ES-I3 (cell line): ENCODE data around the gene PCDHGC5.

Experiments used
- H3K36me3 ChIP-seq: 2 replicates; pipeline ENCODE4 v1.6.1; 2013; ENCODE audit warnings: mild to moderate bottlenecking, low read length, control low read depth, moderate library complexity; ENCODE audit not compliant: insufficient read depth
- H3K4me1 ChIP-seq: 2 replicates; pipeline ENCODE4 v1.6.1; 2013; ENCODE audit warnings: mild to moderate bottlenecking, control low read depth, low read length; ENCODE audit not compliant: insufficient read depth
- H3K9ac ChIP-seq: 2 replicates; pipeline ENCODE4 v1.6.1; 2013; ENCODE audit warnings: low read depth, mild to moderate bottlenecking, low read length, moderate library complexity
- H3K9me3 ChIP-seq: 2 replicates; pipeline ENCODE4 v1.6.1; 2013; ENCODE audit warnings: mild to moderate bottlenecking, low read length, moderate library complexity; ENCODE audit not compliant: control insufficient read depth, insufficient read depth

PCDHGC5 gene

GRCh38 chr5:141484641-141485311 lies 4.1 kb upstream of the PCDHGC5 start, which contains the start of gene PCDHGC4:
Gene PCDHGC4 (plus strand): TSS chr5:141485030. CDS start chr5:141485174, 144 bp downstream.
- Histone ChIP-seq H3K36me3 (no peaks in the 10 kb centered on the region), H3K9ac (peak within 1 kb of the TSS; percentile 70), H3K9me3 (no peaks in the 10 kb centered on the region), H3K4me1 (peaks cover 25% of the 10 kb centered on the region)

GRCh38 chr5:141485321-141486055 lies 3.4 kb upstream of the PCDHGC5 start:
- H3K9ac ChIP-seq, result peak overlapping the region; percentile 70
- no peaks in the 10 kb centered on the region for H3K36me3 ChIP-seq
- peaks cover 25% of the 10 kb centered on the region for H3K4me1 ChIP-seq
- no peaks in the 10 kb centered on the region for H3K9me3 ChIP-seq

GRCh38 chr5:141486091-141486490 lies 2.8 kb upstream of the PCDHGC5 start:
- Histone ChIP-seq H3K9ac (0 out of 2 replicates have a peak overlapping the region, but pooled peaks have one; percentile 70), H3K4me1 (peaks cover 25% of the 10 kb centered on the region), H3K36me3 (no peaks in the 10 kb centered on the region), H3K9me3 (no peaks in the 10 kb centered on the region)

GRCh38 chr5:141487131-141487530 lies 1.8 kb upstream of the PCDHGC5 start:
- Histone ChIP-seq H3K9me3 (no peaks in the 10 kb centered on the region), H3K4me1 (peaks cover 25% of the 10 kb centered on the region), H3K36me3 (no peaks in the 10 kb centered on the region), H3K9ac (no peak overlapping the region)

- Histone ChIP-seq H3K9ac (no peak overlapping the region), H3K9me3 (no peaks in the 10 kb centered on the region), H3K36me3 (no peaks in the 10 kb centered on the region), H3K4me1 (peaks cover 23% of the 10 kb centered on the region)
Measured at GRCh38 chr5:141489841-141490240, 960 bp downstream of the PCDHGC5 start.

- Histone ChIP-seq H3K36me3 (no peaks in the 10 kb centered on the region), H3K4me1 (peaks cover 23% of the 10 kb centered on the region)
Measured at GRCh38 chr5:141490271-141490670, 1.4 kb downstream of the PCDHGC5 start.

GRCh38 chr5:141490771-141491170 lies 1.9 kb downstream of the PCDHGC5 start:
- no peaks in the 10 kb centered on the region for H3K36me3 ChIP-seq
- peaks cover 27% of the 10 kb centered on the region for H3K4me1 ChIP-seq
- H3K9me3 ChIP-seq, result no peaks in the 10 kb centered on the region
- H3K9ac ChIP-seq, result no peak overlapping the region

More at GRCh38 chr5:141490271-141490670, 1.4 kb downstream of the PCDHGC5 start:
- H3K9me3 ChIP-seq, result no peaks in the 10 kb centered on the region
- H3K9ac ChIP-seq, result no peak overlapping the region

- Histone ChIP-seq H3K9me3 (no peaks in the 10 kb centered on the region), H3K4me1 (peaks cover 31% of the 10 kb centered on the region), H3K36me3 (no peaks in the 10 kb centered on the region), H3K9ac (no peak overlapping the region)
Measured at GRCh38 chr5:141491323-141492167, 2.7 kb downstream of the PCDHGC5 start.

GRCh38 chr5:141492168-141492885 lies 3.4 kb downstream of the PCDHGC5 start:
- Histone ChIP-seq H3K9ac (no peak overlapping the region), H3K4me1 (peaks cover 31% of the 10 kb centered on the region), H3K36me3 (no peaks in the 10 kb centered on the region), H3K9me3 (no peaks in the 10 kb centered on the region)

- H3K36me3 ChIP-seq, result no peaks in the 10 kb centered on the region
- H3K4me1 ChIP-seq, result peaks cover 22% of the 10 kb centered on the region
- peak overlapping the region; percentile 56; the same call in 1 of the 2 replicates for H3K9ac ChIP-seq
- no peaks in the 10 kb centered on the region for H3K9me3 ChIP-seq
Measured at GRCh38 chr5:141493500-141494422, 4.9 kb downstream of the PCDHGC5 start.

GRCh38 chr5:141494761-141495452 lies 6.0 kb downstream of the PCDHGC5 start:
- Histone ChIP-seq H3K9ac (peak overlapping the region; percentile 56), H3K4me1 (peaks cover 18% of the 10 kb centered on the region), H3K36me3 (no peaks in the 10 kb centered on the region), H3K9me3 (no peaks in the 10 kb centered on the region)

GRCh38 chr5:141495453-141495811 lies 6.6 kb downstream of the PCDHGC5 start:
- H3K36me3 ChIP-seq, result no peaks in the 10 kb centered on the region
- peak overlapping the region; percentile 56 for H3K9ac ChIP-seq
- H3K9me3 ChIP-seq, result no peaks in the 10 kb centered on the region
- H3K4me1 ChIP-seq, result peaks cover 18% of the 10 kb centered on the region

GRCh38 chr5:141496038-141496437 lies 7.2 kb downstream of the PCDHGC5 start:
- Histone ChIP-seq H3K36me3 (no peaks in the 10 kb centered on the region), H3K9ac (no peak overlapping the region; the same call in 1 of the 2 replicates), H3K9me3 (no peaks in the 10 kb centered on the region), H3K4me1 (peaks cover 18% of the 10 kb centered on the region)
